Activated T-cell treated with anti-CD3 and anti-CD28 coated beads for 24 hours (primary cell): ENCODE measurements around the gene TAF4B.

Experiments
- DNase-seq: peaks from one replicate; pipeline ENCODE4 v3.0.0-alpha.2; 2020; ENCODE audit warnings: low read depth

TAF4B gene

GRCh38 chr18:26304511-26304910 is 78.3 kb downstream of the TAF4B start:
- DNase-seq: no peak

GRCh38 chr18:26307161-26307773 is 81.0 kb downstream of the TAF4B start:
- no peak for DNase-seq

DNA sequence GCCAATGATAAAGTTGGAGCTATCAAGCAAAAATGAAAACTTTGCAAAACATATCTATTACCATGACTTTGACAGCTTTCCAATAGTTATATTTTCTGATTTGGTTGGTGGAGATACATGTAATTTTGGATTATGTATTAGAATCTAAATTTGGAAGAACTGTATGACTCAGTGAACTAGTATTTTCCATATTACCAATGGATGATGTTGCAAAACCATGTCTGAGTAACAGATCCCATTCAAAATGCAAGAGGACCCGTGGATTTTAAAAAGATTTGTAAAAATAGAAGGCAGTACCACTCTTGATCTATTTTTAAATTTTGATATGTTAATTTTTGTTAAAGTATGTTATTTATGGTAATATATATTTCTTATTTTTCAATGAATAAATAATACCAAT is 83.0 kb downstream of the TAF4B start:
- DNase-seq: no peak

DNA sequence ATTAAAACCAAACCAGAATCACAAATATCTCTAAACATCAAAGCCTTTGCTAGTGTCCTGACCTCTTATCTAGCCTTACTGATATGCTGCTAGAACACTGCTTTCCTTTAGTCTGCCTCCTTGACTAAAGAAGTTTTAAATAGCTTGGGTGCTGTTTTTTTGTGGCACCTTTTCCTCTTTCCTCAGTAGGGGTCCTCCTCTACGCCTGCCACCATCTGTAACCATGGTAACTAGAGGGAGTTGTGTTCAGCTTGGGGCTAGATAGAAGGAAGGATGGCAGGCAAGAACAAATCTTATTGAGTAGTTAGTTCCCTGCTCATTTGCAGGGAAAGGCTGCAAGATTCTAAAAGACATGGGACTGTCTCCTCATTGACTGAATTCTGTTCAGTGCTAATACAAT is 86.0 kb downstream of the TAF4B start:
- DNase-seq: no peak

GRCh38 chr18:26317398-26317797 is 91.2 kb downstream of the TAF4B start:
- DNase-seq: no peak

DNA sequence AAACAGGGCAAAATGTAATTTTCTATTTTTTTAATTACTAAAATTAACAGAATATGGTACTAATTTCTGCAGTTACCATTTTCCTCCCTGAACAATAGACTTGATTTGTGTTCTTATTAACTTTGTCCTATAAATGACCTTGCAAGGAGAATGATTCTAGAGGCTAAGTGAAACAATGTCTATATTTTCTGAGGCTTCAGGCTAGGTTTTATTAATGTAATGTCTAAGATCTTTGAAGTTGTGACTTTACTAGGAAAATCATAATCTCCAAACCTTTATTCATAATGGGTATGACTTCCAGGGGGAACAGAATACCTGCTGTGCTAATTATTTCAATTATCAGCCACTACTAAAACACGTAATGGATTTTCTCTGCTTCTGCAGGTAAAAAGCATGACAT is 94.4 kb downstream of the TAF4B start:
- no peak for DNase-seq

DNA sequence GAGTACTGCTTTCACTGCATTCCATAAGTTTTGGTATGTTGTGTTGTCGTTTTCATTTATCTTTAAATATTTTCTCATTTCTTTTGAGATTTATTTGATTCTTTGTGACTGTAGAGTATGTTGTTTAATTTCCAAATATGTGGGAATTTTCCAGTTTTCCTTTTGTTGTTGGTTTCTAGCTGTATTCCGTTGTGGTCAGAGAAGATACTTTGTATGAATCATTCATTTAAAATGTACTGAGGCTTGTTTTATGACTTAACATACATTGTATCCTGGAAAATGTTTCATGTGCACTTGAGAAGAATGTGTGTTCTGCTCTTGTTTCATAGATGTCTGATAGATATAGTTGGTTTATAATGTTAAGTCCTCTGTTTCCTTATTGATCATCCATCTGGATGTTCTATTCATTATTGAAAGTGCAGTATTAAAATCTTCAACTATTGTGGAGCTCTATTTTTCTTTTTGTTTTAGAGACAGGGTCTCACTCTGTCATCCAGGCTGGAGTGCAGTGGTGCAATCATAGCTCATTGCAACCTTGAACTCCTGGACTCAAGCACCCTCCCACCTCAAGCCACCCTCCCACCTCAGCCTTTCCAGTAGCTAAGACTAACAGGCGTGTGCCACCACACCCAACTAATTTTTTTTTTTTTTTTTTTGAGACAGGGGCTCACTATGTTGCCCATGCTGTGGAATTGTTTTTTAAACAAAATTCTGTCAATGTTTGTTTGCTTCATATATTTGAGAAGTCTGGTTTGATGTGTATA is 96.8 kb downstream of the TAF4B start:
- DNase-seq: no peak

DNA sequence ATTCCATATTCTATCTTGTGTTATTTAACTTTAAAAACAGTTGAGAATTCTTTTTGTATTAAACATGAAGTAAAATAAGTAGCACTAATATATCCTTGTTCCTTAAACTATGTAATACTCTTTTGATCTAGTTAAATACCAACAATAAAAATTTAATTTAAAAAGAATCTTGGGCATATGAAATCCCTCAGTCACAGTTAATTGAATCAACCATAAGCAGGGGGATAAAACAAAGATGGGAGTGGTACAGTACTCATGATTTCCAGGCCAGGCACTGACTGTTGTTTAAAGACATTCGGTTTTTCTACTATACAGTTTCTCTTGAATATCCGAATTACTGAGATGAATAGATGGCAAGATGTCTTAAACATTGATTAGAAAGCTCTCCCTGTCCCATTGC is 99.5 kb downstream of the TAF4B start:
- no peak for DNase-seq

GRCh38 chr18:26327062-26327461 is 100.8 kb downstream of the TAF4B start:
- DNase-seq: no peak

- no peak for DNase-seq
Measured at GRCh38 chr18:26332991-26333390, 106.7 kb downstream of the TAF4B start.

- DNase-seq: no peak
Measured at GRCh38 chr18:26335156-26335555, 108.9 kb downstream of the TAF4B start.

DNA sequence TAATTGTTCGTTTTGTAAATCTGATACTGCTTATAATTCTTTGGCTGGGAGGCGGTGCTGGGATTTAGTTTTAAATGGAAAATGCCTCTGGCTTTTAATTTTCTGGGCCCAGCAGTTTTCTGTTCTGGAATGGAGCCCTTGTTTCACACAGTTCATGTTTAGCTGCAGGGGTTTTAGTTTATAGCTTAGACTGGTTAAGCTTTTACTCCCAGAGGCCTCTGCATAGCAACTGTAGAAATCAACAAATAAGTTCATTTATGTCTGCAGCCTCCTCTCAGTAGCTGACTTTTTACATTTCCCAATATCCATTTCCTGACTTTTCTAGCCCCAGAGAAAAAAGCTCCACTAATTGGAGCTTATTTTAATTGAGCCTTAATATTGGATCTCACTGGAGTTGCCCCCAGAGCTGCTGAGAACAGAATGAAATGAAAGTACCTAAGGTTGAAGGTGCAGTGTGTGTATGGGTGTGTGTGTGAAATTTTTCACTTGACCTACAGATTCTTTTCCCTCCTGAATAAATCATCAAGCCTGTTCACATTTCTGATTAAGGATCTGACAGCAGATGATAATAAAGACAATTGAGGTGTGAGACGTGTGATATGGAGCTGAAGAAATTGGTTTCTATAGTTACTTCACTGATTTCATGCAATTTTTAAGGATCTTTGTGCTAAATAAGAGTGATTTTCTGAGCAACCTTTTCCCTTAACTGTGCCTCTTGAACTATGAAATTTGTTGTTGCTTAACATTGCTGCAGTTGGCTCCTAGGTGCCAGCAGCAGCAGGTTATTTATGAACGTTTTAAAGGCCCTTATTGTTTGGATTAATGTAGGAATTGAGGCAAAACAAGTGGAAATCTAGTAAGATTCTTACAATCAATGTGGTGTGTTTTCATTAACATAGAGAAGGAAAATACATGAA is 109.6 kb downstream of the TAF4B start:
- DNase-seq: no peak

GRCh38 chr18:26336572-26336971 is 110.3 kb downstream of the TAF4B start:
- DNase-seq: no peak

- DNase-seq: no peak
Measured at GRCh38 chr18:26342646-26343045, 116.4 kb downstream of the TAF4B start.

DNA sequence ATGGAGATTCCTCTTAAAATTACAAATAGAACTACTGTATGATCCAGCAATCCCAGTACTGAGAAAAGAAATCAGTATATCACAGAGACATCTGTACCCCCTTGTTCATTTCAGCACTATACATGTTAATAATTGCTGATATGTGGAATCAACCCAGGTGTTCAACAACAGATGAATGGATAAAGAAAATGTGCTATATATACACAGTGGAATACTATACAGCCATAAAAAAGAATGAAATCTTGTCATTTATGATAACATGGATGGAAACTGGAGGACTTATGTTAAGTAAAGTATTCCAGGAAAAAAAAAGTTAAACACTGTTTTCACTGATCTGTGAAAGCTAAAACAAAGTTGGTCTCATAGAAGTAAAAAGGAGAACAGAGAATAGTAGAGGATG is 124.7 kb downstream of the TAF4B start:
- DNase-seq: no peak

DNA sequence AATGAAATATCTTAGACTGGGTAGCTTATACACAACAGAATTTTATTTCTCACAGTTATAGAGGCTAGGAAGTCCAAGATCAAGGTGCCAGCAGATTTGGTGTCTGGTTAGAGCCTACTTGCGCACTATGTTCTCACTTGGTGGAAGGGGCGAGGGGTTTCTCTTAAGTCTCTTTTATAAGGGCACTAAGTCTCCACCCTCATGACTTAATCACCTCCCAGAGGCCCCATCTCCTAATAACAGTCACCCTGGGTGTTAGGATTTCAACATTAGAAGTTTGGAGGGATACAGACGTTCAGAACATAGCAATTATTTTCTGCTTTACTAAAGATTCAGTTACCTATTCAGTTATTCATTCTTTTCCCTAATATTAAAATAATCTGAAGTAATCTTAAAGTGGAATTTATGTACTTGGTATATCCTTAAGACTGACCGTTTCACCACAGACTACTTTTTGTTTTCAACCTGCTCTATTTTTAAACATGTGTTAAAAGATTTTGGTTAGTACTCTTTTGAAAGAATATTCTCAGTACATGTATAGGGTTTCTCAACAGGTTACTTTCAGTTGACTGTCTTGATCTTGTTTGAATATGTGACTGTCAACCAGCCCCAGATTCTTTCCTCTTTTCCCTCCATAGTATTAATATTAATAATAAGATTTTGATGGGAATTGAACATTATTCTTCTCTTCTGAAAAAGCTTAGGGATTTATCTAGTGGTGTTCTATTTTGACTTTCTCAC is 130.0 kb downstream of the TAF4B start:
- DNase-seq: no peak

- no peak for DNase-seq
Measured at GRCh38 chr18:26357960-26358359, 131.7 kb downstream of the TAF4B start.

GRCh38 chr18:26362021-26362420 is 135.8 kb downstream of the TAF4B start:
- no peak for DNase-seq

DNA sequence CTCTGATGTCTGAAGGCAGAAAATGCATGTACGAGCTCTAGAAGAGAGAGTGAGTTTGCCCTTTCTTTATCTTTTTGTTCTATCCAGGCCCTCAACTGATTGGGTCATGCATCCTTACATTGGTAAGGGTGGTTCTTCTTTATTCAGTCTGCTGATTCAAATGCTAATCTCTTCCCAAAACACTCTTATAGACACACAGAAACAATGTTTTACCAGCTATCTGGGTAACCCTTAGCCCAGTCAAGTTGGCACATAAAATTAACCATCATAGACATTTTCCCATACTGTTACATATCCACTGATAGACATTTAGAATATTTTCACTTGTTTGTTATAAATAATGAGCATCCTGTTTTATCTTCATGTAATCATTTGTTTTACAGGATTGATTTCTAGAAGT is 141.2 kb downstream of the TAF4B start:
- no peak for DNase-seq

- DNase-seq: no peak
Measured at GRCh38 chr18:26370037-26370436, 143.8 kb downstream of the TAF4B start.

GRCh38 chr18:26376105-26376504 is 149.9 kb downstream of the TAF4B start:
- DNase-seq: no peak

DNA sequence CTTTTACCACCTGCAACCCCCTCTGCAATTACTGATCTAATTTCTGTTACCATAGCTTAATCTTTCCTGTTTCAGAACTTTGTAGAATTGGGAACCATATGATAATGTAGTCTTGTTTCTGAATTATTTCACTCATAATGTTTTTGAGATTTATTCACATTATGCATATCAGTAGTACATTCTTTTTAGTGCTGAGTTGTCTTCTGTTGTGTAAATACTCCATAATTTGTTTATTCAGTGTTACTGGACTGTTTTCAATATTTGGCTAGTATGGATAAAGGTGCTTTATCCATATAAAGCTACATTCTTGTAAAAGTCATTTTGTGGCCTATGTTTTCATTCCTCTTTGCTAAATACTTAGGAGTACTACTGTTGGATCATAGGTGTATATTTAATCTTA is 152.5 kb downstream of the TAF4B start:
- no peak for DNase-seq
